Measurements from ENCODE around the gene SUMO1. TPM values are rescaled to one million over a fixed set of nuclear protein-coding genes. Genes with fewer than 3 reads are reported as not detected.
A peak's percentile ranks its signal among the peaks of the same experiment; 100 is the strongest.

The SUMO1 gene
- total and polyA plus RNA-seq, 2 donors from 2014 or later: 81.7 to 170 TPM

DNA sequence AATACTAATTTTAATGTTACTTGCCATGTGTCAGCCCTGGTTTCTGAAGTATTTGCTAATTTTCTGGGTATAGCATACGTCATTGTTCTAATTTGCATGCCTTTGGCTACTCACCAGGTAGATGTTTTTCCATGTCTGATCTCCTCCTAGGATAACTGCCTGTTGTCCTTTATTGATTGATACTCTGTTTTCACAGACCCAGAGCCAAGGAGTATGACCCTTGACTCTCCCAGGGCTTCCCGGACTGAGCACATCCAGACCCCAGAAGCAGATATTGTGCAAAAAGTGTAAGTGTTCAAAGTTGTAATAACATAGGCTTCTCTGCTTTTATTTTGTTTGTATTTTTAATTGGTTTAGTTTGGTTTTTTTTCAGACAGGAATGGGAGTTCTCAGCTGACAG, 53.8 kb downstream of the SUMO1 start:
- no peak overlapping the region for H3K27ac ChIP-seq (ENCODE audit: low read depth in 2 of 2, low read length in 2 of 2)
- no peak overlapping the region for H3K9ac ChIP-seq (ENCODE audit: low read length in 3 of 3)
- TF ChIP-seq, protein P1, sequence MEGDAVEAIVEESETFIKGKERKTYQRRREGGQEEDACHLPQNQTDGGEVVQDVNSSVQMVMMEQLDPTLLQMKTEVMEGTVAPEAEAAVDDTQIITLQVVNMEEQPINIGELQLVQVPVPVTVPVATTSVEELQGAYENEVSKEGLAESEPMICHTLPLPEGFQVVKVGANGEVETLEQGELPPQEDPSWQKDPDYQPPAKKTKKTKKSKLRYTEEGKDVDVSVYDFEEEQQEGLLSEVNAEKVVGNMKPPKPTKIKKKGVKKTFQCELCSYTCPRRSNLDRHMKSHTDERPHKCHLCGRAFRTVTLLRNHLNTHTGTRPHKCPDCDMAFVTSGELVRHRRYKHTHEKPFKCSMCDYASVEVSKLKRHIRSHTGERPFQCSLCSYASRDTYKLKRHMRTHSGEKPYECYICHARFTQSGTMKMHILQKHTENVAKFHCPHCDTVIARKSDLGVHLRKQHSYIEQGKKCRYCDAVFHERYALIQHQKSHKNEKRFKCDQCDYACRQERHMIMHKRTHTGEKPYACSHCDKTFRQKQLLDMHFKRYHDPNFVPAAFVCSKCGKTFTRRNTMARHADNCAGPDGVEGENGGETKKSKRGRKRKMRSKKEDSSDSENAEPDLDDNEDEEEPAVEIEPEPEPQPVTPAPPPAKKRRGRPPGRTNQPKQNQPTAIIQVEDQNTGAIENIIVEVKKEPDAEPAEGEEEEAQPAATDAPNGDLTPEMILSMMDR (IDR thresholded peaks at IDR 0.05; ENCODE audit: borderline replicate concordance, extremely low read depth, insufficient read depth): no peak
- FAIRE-seq (no peak), DNase-seq (no peak)
- peaks cover 0 to 2% (median 0%) of the 10 kb centered on the region in 3 donors for H3K4me1 ChIP-seq (ENCODE audit: control insufficient read depth in 2 of 3, insufficient read depth in 2 of 3, low read depth in 1 of 3, low read length in 3 of 3)
- no peaks in the 10 kb centered on the region for H3K27me3 ChIP-seq (ENCODE audit: control insufficient read depth, insufficient read depth, low read length)
- no peak overlapping the region for H3K4me3 ChIP-seq (ENCODE audit: low read length in 3 of 3)
- intact Hi-C loops (cut with DNase I): loop anchor here (5.0 kb wide), 1 partner anchor 322 kb away; no protein-coding TSS in a partner anchor
- no peaks in the 10 kb centered on the region for H3K9me3 ChIP-seq (ENCODE audit: control insufficient read depth in 2 of 3, insufficient read depth in 1 of 3, low read length in 3 of 3)
- no peaks in the 10 kb centered on the region for H3K36me3 ChIP-seq (ENCODE audit: control insufficient read depth in 2 of 3, insufficient read depth in 3 of 3, low read length in 3 of 3)

DNA sequence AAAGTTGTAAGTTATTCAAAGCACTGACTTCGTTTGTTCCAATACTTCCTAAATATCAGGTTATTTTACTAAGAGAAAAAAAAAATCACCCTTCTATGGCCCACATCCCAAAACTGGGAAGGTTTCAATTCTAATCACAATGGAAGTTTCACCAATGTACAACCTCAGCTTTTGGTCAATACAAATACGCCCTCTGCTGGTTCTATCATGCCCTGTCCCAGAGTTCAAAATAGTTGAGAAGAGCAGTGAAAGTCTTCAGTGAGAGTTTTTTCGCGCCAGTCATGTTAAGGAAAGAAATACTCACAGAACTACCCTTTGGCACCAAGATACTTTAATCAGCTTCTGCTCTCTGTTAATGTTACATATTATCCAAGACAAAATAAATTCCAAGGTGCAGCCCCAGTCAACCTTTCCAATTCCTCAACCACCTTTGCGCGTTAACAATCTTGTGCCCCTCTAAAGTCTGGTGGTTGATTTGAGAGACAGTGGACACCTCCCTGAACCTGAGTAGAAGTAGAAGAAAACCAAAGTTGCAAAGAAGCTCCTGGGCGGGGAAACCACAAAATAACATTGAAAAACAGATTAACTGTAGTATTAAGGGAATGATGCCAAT, 59.9 kb downstream of the SUMO1 start:
- H3K4me3 ChIP-seq (ENCODE audit: low read length in 3 of 3): no peak overlapping the region
- H3K9me3 ChIP-seq (ENCODE audit: control insufficient read depth in 2 of 3, insufficient read depth in 1 of 3, low read length in 3 of 3): no peaks in the 10 kb centered on the region
- H3K36me3 ChIP-seq (ENCODE audit: control insufficient read depth in 2 of 3, insufficient read depth in 3 of 3, low read length in 3 of 3): no peaks in the 10 kb centered on the region
- H3K27me3 ChIP-seq (ENCODE audit: control insufficient read depth, insufficient read depth, low read length): no peaks in the 10 kb centered on the region
- no peak overlapping the region for H3K27ac ChIP-seq (ENCODE audit: low read depth in 2 of 2, low read length in 2 of 2)
- intact Hi-C loops (cut with DNase I): loop anchor here (5.0 kb wide), 1 partner anchor 381 kb away; no protein-coding TSS in a partner anchor
- no peak overlapping the region for H3K9ac ChIP-seq (ENCODE audit: low read length in 3 of 3)
- H3K4me1 ChIP-seq (ENCODE audit: control insufficient read depth in 2 of 3, insufficient read depth in 2 of 3, low read depth in 1 of 3, low read length in 3 of 3): no peaks in the 10 kb centered on the region
- TF ChIP-seq, protein P1 (IDR thresholded peaks at IDR 0.05; ENCODE audit: borderline replicate concordance, extremely low read depth, insufficient read depth): peak; percentile 93
- peak in 4 of 5 donors; percentile 54 to 89 (median 82) for DNase-seq
- peak; percentile 86 for FAIRE-seq

DNA sequence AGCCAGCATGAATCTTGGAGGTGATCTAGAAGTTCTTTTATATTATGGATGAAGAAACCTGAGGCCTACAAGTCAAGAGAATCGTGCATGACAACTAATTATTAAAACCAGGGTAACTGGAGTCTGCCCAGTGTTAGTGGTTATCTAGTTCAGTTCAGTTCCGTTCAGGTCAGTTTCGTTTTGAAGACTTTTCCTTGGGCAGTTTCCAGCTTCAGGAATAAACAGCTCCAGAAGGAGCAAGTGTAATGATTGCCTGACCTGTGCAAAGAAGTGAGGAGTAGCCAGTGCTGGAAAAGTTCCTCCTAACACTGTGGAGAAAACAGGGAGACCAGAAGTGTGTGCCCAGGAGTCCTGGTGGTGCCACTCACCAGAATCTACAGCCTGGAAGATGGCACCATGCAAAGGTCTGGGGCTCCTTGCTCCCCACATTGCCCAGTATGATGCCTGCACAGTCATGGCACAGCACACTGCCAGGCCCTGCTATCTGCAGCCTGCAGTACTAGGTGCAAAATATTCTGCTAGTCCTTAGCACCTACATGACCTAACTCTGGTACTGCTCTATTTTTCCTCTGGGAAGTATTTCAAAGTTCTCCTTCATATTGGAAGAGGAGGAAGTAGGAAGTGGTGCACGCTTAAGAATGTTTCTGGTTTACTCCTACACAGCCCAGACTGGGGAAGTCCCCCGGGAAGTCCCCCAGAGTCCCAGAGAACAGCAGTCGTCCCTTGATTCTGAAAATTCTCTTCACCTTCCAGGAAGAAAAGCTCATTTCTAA, 65.8 kb downstream of the SUMO1 start:
- TF ChIP-seq, protein P1 (IDR thresholded peaks at IDR 0.05; ENCODE audit: borderline replicate concordance, extremely low read depth, insufficient read depth): no peak
- Histone ChIP-seq H3K4me1 (ENCODE audit: control insufficient read depth in 2 of 3, insufficient read depth in 2 of 3, low read depth in 1 of 3, low read length in 3 of 3) (peaks cover 0 to 3% (median 0%) of the 10 kb centered on the region in 3 donors), H3K9ac (ENCODE audit: low read length in 3 of 3) (no peak overlapping the region), H3K36me3 (ENCODE audit: control insufficient read depth in 2 of 3, insufficient read depth in 3 of 3, low read length in 3 of 3) (no peaks in the 10 kb centered on the region), H3K4me3 (ENCODE audit: low read length in 3 of 3) (peak overlapping the region in 1 of 3 donors; percentile 3), H3K27ac (ENCODE audit: low read depth in 2 of 2, low read length in 2 of 2) (no peak overlapping the region), H3K27me3 (ENCODE audit: control insufficient read depth, insufficient read depth, low read length) (peaks cover 4% of the 10 kb centered on the region), H3K9me3 (ENCODE audit: control insufficient read depth in 2 of 3, insufficient read depth in 1 of 3, low read length in 3 of 3) (no peaks in the 10 kb centered on the region)
- intact Hi-C loops (cut with DNase I): no loop called here
- no peak for FAIRE-seq
- no peak for DNase-seq
